ENCODE results near the gene UNKL.

UNKL gene

GRCh38 chr16:1320658-1321240, 93.8 kb downstream of the UNKL start:
- Mint-ChIP-seq H3K36me3 (ENCODE audit: low read depth) (peaks cover 57% of the 10 kb centered on the region), H3K9me3 (no peaks in the 10 kb centered on the region), H3K27me3 (ENCODE audit: low read depth) (no peaks in the 10 kb centered on the region), H3K27ac (no peak overlapping the region), H3K4me3 (no peak overlapping the region), H3K4me1 (no peaks in the 10 kb centered on the region)
- TF ChIP-seq CTCF (IDR thresholded peaks at IDR 0.05; ENCODE audit: unreplicated experiment in 3 of 3) = no peak

- no peaks in the 10 kb centered on the region for H3K9me3 Mint-ChIP-seq
- no peak overlapping the region for H3K27ac Mint-ChIP-seq
- no peaks in the 10 kb centered on the region for H3K4me1 Mint-ChIP-seq
- no peak for TF ChIP-seq CTCF (IDR thresholded peaks at IDR 0.05; ENCODE audit: unreplicated experiment in 3 of 3)
- H3K27me3 Mint-ChIP-seq (ENCODE audit: low read depth) = no peaks in the 10 kb centered on the region
- peaks cover 60% of the 10 kb centered on the region for H3K36me3 Mint-ChIP-seq (ENCODE audit: low read depth)
- no peak overlapping the region for H3K4me3 Mint-ChIP-seq
Measured at GRCh38 chr16:1320097-1320496, 94.4 kb downstream of the UNKL start.

- Mint-ChIP-seq H3K27ac (no peak overlapping the region), H3K4me1 (no peaks in the 10 kb centered on the region), H3K27me3 (ENCODE audit: low read depth) (no peaks in the 10 kb centered on the region), H3K9me3 (no peaks in the 10 kb centered on the region), H3K36me3 (ENCODE audit: low read depth) (peaks cover 56% of the 10 kb centered on the region), H3K4me3 (no peak overlapping the region)
- no peak for TF ChIP-seq CTCF (IDR thresholded peaks at IDR 0.05; ENCODE audit: unreplicated experiment in 3 of 3)
Measured at GRCh38 chr16:1319041-1319440, 95.5 kb downstream of the UNKL start.

- no peak overlapping the region for H3K4me3 Mint-ChIP-seq
- H3K9me3 Mint-ChIP-seq = no peaks in the 10 kb centered on the region
- TF ChIP-seq CTCF (IDR thresholded peaks at IDR 0.05; ENCODE audit: unreplicated experiment in 3 of 3) = no peak
- H3K27me3 Mint-ChIP-seq (ENCODE audit: low read depth) = no peaks in the 10 kb centered on the region
- H3K27ac Mint-ChIP-seq = no peak overlapping the region
- H3K4me1 Mint-ChIP-seq = peaks cover under 1% of the 10 kb centered on the region
- H3K36me3 Mint-ChIP-seq (ENCODE audit: low read depth) = peaks cover 51% of the 10 kb centered on the region
Measured at GRCh38 chr16:1318268-1318545, 96.3 kb downstream of the UNKL start.

- no peaks in the 10 kb centered on the region for H3K9me3 Mint-ChIP-seq
- no peak overlapping the region for H3K27ac Mint-ChIP-seq
- H3K36me3 Mint-ChIP-seq (ENCODE audit: low read depth) = peaks cover 52% of the 10 kb centered on the region
- peaks cover 6% of the 10 kb centered on the region for H3K4me1 Mint-ChIP-seq
- TF ChIP-seq CTCF (IDR thresholded peaks at IDR 0.05; ENCODE audit: unreplicated experiment in 3 of 3) = no peak
- H3K27me3 Mint-ChIP-seq (ENCODE audit: low read depth) = no peaks in the 10 kb centered on the region
- no peak overlapping the region for H3K4me3 Mint-ChIP-seq
Measured at GRCh38 chr16:1317479-1318267, 96.8 kb downstream of the UNKL start.

- H3K9me3 Mint-ChIP-seq = no peaks in the 10 kb centered on the region
- no peak overlapping the region for H3K27ac Mint-ChIP-seq
- H3K36me3 Mint-ChIP-seq (ENCODE audit: low read depth) = peaks cover 51% of the 10 kb centered on the region
- TF ChIP-seq CTCF (IDR thresholded peaks at IDR 0.05; ENCODE audit: unreplicated experiment in 3 of 3) = no peak
- H3K27me3 Mint-ChIP-seq (ENCODE audit: low read depth) = no peaks in the 10 kb centered on the region
- H3K4me1 Mint-ChIP-seq = peaks cover 11% of the 10 kb centered on the region
- no peak overlapping the region for H3K4me3 Mint-ChIP-seq
Measured at GRCh38 chr16:1316033-1316405, 98.5 kb downstream of the UNKL start.

All from nephron (organoid).